ENCODE results near the gene BCL2L12.

- TF ChIP-seq CTCF (IDR thresholded peaks at IDR 0.05) = no peak
- TF ChIP-seq POLR2A (IDR thresholded peaks at IDR 0.05; ENCODE audit: low read depth) = no peak
- no peak for TF ChIP-seq POLR2AphosphoS5 (IDR thresholded peaks at IDR 0.05)
These were observed 33.6 kb downstream of the BCL2L12 start for GRCh38 chr19:49699364-49699763.
